PC-9 (cell line): ENCODE measurements around the gene NINL.

Experiments used
- EZH2 ChIP-seq: fragments of 200-600 bp; sonication (generic); IDR thresholded peaks from 2 replicates; pipeline ENCODE4 v1.8.0; 2017; ENCODE audit warnings: antibody characterized with exemption, low read depth
- TF ChIP-seq, protein P1 (sequence below): fragments of 200-600 bp; sonication (generic); conservative IDR thresholded peaks from 2 replicates; pipeline ENCODE4 v1.6.1; 2017; ENCODE audit warnings: mixed run types, antibody characterized with exemption, mild to moderate bottlenecking, moderate library complexity

DNA sequence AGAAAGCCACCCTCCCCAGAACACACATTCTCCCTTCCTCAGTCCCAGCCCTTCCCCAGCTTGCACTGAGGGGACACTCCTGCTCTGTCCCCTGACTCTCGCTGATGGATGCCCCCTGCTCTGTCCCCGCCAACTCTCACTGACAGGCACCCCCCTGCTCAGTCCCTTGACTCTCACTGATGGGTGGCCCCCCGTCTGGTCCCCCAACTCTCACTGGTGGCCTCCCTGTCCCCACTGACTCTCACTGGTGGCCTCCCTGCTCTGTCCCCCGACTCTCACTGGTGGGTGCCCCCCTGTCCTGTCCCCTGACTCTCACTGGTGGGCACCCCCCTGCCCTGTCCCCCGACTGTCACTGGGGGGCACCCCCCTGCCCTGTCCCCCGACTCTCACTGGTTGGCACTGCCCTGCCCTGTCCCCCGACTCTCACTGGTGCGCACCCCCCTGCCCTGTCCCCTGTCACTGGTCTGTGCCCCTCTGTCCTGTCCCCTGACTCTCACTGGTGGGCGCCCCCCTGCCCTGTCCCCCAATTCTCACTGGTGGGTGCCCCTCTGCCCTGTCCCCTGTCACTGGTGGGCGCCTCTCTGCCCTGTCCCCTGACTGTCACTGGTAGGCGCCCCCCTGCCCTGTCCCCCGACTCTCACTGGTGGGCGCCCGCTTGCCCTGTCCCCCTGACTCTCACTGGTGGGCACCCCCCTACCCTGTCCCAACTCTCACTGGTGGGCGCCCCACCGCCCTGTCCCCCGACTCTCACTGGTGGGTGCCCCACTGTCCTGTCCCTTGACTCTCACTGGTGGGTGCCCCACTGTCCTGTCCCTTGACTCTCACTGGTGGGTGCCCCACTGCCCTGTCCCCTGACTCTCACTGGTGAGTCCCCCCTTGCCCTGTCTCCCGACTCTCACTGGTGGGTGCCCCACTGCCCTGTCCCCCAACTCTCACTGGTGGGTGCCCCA, 116.9 kb downstream of the NINL start:
- TF ChIP-seq, protein P1, sequence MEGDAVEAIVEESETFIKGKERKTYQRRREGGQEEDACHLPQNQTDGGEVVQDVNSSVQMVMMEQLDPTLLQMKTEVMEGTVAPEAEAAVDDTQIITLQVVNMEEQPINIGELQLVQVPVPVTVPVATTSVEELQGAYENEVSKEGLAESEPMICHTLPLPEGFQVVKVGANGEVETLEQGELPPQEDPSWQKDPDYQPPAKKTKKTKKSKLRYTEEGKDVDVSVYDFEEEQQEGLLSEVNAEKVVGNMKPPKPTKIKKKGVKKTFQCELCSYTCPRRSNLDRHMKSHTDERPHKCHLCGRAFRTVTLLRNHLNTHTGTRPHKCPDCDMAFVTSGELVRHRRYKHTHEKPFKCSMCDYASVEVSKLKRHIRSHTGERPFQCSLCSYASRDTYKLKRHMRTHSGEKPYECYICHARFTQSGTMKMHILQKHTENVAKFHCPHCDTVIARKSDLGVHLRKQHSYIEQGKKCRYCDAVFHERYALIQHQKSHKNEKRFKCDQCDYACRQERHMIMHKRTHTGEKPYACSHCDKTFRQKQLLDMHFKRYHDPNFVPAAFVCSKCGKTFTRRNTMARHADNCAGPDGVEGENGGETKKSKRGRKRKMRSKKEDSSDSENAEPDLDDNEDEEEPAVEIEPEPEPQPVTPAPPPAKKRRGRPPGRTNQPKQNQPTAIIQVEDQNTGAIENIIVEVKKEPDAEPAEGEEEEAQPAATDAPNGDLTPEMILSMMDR: no peak
- no peak for TF ChIP-seq EZH2
